AML-193 (cell line): Measurements from ENCODE around the gene CCDC102A.
"Not testable (repeated sequence)": the region's sequence is repeated elsewhere in the genome, so short reads cannot be mapped to it uniquely, and the experiment has no call there.

Experiments
- DNase-seq, 2 experiments: peaks; one replicate each; lab custom pipeline; 2025; lab: John Stamatoyannopoulos, UW

Gene CCDC102A

DNA sequence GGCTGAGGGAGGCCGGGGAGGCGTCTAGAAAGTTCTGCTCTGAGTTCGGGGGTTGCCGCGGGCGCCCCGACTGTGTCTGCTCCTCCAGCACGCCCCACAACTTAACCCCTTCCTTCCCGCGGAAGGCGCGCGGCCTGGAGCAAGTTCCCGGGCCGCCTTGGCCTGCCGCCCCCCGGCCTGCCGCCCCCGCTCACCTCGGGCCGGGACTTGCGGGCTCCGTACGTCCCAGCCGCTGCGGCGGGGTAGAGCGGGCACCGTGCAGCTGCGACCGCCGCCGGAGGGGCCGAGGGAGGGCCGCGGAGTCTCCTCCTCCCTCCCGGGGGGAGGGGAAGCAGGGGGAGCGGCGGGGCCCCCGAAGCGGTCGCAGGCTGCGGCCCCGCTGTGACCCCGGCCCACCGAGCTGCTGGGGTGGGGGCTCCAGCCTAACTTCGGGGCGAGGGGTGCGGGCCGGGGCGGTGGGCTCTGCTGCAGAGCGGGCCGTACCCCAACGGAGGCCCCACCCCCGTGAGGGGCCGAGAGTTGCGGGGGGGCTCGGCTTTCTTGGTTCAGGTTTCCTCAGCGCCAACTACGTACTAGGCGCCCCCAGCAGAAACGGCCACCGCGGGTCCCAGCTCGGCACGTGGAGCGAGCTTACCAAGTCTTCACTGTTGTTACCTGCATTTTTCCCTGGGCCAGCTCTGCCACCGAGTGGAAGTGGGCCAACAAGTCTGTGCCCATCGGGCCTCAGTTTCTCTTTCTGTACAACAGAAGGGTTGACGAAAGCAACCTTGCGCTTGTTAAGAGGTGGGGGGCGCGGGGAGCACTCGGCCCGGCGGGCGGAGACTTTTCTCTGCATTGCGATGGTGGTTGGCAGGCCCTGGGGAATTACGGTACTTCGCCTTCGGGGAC is at the start of gene CCDC102A:
CCDC102A (minus strand) TSS at position 266 of the 888 bp plus-strand sequence. CDS start 7,394 bp downstream, outside the sequence.
- DNase-seq, result no peak

DNA sequence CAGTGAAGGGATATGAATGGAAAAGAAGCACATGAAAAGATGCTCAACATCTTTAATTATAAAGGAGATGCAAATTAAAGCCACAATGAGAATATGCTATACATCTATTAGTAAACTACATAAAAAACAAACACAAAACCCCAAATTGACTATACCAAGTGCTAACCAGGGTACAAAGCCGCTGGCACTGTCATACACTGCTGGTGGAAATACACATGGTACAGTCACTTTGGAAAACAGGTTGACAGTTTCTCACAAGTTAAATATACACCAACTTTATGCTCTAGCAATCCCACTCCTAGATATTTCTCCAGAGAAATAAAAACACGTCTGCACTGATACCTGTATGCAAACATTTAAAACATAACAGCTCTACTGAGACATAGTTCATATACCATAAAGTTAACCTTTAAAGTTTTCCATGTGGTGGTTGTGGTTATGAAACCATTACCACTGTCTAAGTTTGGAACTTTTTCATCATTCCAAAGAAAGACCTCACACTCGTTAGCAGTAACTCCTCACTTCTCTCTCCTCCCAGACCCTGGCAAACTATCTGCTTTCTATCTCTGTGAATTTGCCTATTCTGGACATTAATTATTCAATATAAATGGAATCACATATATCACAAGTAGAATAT is 48.8 kb upstream of the CCDC102A start:
- no peak for DNase-seq

DNA sequence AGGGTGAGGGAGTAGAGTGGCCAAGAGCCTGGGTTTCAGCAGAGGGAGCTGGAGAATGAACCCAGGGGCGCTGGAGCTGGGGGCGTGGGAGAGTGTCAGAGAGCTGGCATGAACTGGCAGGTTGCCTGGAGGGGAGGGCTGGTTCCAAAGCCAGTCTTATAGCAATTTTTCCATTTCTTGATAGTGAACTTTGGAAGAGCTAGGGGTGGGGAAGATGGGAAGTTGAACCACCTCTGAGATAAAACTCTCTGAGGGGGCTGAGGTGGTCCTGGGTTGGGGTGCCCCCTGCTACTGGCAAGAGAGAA is 42.9 kb upstream of the CCDC102A start:
- no peak for DNase-seq

DNA sequence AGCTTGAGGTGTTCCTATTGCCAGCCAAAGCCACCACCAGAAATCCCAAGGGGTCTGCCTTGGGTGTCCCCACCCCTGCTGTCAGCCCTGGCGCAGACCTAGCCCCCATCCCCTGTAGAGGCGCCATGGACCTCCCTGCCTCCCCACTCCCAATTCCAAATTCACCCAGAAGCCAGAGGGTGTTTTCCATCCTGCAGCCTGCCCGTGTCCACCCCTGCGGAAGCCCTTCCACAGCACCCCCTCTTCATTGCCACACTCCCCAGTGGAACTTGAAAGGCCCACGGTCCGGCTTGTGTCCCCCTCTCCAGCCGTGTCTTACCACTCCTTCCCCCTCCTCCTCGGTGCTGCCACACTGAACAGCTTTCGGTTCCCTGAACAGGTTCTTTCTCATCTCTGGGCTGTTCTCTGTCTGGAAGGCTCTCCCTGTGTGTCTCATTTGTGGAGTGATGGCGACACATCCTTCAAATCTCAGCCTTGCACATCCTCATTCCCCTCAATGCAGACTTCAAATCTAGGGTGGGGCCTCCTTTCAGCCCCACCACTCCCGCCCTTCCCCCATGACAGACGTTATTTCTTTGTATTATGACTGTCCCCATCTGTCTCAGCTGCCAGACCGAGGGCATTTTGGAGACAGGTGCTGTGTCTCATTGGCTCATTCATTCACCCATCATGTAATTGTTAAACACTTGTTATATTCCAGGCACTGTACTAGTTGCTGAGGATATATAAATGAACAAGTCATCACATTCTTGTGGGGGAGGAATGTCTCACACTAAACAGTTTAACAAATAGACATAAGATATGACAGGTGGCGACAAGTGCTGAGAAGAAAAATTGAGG is 42.4 kb upstream of the CCDC102A start:
- DNase-seq, result no peak

DNA sequence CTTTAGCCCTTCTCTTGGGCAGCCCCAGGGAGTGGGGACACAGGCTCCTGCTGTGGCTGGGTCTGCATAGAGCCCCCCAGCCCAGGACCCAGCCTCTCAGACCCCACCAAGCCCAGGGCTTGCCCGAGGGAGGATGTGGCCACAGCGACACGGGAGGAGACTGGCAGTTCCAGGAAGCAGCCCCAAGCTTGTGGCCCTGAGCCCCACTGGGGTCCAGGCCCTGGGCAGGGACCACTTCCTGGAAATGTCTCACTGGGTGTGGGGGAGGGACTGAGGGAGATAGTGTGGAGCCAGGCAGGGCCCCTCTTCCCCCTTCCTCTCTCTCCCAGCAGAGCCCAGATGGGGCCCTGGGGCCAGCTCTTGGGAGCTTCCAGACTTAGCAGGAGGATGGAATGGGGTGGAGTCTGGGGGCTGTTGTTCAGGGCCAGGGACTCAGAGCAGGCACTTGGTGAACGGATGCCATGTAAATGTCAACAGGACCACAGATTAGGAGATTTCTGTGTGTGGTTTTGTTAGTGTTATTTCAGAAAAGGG is 41.4 kb upstream of the CCDC102A start:
- DNase-seq, result no peak

DNA sequence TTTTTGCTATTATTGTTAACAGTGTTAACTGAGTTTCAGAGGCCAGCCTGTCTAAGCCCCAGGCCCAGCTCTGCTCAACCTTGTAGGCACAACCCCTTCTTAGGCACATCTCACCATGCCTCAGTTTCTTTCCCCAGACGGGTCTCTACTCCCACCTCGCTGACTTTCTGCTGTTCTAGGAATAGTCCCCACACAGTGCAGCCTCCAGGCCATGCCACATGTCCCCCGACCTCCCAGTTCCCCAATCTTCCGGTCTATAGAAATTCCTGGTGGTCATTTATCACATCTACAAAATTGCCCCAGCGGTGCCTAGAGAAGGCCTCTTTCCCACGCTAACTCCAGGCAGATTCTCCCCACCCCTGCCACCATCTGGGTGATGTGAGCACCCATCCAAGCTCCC is 40.8 kb upstream of the CCDC102A start:
- no peak for DNase-seq

DNA sequence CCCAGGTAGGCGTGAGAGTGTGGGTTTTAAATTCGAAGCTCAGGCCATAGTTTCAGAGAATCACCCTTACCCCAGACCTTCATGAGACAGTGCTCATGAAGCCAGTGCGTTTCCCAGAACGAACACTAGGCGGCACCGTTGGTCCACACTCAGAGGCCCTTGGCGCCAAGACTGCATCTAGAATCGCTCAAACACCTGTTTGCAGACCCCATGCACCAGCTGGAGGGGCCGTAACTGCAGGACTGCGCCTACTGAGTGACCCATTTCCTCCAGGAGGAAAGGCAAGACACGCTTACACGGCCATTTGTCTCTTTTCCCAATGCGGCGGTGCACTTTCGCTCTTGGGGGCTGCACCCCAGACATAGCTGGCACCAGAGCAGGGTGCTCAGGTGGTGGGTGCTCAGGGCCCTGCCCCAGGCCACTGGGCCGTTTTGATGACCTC is 40.1 kb upstream of the CCDC102A start:
- peak; percentile 44 to 56 for DNase-seq

DNA sequence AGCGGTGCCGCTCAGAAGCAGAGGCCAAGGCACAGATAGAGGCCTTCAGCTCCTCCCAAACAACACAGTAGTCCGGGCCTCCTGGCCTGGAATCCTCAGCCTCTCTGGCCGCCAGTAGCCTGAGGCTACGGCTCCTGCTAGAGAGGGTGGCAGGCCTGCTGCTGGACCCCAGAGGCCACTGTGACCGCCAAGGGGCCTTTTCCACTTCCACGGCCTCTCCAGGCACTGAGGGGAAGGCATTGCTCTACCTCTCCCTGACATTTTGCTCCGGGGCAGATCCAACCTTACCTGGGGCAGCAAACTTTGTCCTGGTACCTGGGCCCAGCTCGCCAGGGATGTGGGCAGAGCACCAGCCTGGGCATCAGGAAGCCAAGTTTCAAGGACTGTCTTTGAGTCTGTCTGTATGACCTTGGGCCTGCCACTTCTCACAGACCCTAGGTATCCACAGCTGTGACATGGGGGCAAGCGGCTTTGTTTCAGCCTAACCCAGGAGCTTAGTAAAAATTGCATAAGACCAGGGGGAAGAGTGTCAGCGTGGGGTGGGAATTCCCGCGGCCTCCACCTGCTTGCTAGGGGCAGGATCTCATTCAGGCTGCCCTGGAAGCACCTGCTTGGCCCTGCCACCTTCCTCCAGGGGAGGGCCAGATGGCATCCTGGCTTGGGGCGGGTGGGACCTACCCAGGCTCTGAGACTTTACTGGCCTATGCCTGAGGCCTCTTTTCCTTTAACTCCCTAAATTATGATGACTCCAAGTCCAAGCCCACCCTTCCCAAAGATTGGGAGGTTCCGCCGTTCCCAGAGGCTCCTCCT is 39.3 kb upstream of the CCDC102A start:
- no peak for DNase-seq

DNA sequence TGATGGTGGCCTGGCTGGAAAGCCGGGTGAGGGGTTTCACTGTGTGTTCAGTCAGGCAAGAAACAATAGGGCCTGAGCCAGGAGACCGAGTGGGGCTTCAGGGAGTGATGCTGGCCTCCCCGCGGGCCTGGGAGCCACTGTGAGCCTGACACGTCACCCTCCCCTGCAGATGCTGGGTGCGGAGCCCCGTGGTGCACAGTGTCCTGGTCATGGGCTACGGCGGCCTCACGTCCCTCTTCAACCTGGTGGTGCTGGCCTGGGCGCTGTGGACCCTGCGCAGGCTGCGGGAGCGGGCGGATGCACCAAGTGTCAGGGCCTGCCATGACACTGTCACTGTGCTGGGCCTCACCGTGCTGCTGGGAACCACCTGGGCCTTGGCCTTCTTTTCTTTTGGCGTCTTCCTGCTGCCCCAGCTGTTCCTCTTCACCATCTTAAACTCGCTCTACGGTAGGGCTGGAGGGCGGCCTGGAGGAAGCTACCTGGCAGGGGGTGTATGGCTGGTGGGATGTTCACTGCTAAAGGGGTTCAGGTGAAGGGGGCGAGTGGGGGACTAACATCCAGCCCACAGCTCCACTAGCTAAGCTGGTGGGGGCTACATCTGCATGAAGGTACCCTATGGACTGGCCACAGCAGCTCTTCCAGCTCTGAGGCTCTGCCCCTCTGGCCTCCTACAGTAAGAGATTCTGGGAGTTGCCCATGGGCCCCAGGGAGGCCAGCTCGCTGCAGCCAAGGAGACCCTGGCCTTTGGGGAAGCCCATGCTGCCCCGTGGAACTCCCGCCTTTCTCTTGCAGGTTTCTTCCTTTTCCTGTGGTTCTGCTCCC is 38.5 kb upstream of the CCDC102A start:
- no peak for DNase-seq

DNA sequence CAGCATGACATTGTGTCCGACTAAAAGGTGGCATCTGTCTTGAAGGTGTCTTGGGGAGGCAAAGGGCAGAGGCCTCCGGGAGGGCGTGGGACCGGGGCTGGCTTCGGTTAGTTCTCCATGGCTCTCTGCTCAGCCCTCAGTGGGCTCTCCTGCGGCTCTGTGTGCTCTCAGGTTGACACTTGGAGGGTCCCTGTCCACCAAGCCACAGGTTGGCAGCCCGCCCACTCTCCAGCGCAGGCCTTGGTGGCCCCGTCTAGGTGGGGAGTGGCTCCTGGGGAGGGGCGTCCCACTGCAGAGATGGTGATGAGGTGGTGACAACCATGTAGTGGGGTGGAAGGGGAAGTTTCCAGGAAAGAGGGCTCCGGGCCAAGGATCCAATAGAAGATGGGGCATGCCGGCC is 37.7 kb upstream of the CCDC102A start:
- no peak for DNase-seq

DNA sequence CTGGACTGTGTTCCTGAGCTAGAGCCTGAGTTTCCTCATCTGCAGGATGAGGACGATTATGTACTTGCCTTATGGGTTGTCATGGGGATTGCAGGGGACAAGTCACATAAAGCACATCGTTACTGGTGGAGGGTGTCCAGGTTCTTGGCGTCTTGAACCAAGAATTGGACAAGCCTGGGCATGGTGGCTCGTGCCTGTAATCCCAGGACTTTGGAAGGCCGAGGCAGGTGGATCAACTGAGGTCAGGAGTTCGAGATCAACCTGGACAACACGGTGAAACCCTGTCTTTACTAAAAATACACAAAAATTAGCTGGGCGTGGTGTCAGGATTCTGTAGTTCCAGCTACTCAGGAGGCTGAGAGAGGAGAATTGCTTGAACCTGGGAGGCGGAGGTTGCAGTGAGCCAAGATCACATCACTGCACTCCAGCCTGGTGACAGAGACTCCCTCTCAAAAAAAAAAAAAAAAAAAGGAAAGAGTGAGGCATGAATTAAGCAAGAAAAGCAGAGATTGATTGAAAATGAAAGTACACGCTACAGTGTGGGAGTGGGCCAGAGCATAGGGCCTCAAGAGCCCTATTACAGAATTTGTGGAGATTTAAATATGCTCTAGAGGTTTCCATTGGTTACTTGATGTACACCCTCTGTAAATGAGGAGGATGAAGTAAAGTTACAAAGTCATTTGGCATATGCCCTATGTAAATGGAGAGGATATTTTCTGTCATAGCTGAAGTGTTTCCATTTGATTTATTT is 36.8 kb upstream of the CCDC102A start:
- DNase-seq, result no peak

DNA sequence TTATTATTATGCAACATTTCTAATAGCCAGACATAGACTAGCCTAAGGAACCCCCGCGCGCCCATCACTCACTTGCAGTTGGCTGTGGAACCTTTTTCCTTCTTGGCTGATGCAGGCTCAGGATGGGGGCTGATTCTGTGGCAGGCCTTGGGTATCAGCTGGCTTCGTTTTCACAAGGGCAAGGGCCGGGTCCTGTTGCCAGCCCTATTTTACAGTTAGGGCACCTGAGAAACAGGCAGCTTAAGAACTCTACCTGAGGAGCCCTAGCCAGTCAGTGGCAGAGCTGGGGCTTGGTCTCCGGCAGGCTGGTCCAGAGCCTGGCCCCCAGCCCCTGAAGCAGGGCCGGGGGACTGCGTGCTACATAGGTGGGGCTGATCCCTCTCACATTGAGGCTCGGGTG is 34.7 kb upstream of the CCDC102A start:
- no peak for DNase-seq

DNA sequence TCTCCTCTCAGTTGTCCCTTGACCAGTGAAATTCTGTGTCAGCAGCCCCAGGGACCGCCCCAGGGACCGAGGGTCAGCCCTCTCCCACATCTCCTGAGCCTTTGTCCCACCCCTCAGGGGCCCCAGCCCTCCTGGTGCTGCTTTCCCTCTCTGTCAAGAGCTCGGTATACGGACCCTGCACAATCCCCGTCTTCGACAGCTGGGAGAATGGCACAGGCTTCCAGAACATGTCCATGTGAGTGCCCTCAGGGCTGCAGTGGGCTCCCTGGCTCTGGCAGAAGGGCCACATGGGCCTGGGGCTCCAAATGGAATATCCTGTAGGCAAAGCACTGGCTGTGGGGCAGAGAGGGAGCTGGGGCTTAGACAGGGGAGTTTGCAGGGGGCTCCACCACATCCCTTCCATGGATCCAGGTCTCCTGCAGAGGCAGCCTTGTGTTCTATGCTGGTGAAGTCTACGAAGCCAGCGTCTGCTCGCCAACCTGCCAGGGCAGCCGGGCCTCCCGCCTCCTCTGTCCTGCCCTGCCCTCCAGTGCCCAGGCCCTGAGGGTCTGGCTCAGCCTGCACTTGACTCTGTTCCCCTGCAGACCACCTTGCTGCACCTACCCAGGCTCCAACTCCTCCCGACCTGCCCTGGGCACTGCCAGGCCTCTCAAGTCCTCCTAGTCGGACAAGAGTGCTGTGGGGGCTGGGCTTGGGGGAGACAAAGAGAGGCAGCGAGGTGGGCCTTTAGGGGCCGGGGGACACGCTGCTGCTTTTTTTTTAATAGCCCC is 34.1 kb upstream of the CCDC102A start:
- no peak for DNase-seq

DNA sequence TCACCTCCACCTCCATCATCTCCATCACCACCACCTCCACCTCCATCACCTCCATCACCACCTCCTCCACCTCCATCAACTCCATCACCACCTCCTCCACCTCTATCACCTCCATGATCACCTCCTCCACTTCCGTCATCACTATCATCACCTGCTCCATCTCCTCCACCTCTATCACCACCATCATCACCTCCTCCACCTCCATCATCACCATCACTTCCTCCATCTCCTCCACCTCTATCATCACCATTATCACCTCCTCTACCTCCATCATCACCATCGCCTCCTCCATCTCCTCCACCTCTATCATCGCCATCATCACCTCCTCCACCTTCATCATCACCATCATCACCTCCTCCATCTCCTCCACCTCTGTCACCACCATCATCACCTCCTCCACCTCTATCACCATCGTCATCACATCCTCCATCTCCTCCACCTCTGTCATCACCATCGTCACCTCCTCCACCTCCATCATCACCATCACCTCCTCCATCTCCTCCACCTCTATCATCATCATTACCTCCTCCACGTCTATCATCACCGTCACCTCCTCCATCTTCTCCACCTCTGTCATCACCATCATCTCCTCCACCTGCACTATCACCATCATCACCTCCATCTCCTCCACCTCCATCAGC is 33.1 kb upstream of the CCDC102A start:
- DNase-seq, result no peak

DNA sequence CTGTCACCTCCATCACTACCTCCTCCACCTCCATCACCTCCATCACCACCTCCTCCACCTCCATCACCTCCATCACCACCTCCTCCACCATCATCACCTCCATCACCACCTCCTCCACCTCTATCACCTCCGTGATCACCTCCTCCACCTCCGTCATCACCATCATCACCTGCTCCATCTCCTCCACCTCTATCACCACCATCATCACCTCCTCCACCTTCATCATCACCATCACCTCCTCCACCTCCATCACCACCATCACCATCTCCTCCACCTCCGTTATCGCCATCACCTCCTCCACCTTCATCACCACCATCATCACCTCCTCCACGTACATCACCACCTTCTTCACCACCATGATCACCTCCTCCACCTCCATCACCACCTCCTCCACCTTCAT is 32.4 kb upstream of the CCDC102A start:
- not testable (repeated sequence) for DNase-seq

DNA sequence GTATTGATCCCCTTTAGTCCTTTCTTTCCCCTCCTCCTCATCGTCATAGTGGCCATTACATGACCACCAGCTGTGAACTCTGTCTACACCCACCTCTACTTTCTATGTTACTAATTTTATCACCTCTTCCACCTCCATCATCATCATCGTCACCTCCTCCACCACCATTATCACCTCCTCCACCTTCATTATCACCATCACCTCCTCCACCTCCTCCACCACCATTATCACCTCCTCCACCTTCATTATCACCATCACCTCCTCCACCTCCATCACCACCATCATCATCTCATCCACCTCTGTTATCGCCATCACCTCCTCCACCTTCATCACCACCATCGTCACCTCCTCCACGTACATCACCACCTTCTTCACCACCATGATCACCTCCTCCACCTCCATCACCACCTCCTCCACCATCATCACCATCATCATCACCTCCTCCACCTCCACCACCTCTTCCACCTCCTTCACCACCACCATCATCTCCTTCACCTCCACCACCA is 31.9 kb upstream of the CCDC102A start:
- DNase-seq, result no peak

DNA sequence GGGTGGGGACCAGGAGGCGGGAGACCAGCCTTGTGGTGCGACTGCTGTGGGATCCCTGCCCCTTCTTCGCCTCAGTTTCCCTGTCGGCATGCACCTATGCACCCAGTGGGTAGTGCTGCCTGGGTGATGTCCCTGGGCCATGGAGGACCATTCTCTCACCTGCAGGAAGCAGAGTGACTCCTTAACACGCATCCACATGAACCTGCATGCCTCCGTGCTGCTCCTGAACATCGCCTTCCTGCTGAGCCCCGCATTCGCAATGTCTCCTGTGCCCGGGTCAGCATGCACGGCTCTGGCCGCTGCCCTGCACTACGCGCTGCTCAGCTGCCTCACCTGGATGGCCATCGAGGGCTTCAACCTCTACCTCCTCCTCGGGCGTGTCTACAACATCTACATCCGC is 31.3 kb upstream of the CCDC102A start:
- no peak for DNase-seq

DNA sequence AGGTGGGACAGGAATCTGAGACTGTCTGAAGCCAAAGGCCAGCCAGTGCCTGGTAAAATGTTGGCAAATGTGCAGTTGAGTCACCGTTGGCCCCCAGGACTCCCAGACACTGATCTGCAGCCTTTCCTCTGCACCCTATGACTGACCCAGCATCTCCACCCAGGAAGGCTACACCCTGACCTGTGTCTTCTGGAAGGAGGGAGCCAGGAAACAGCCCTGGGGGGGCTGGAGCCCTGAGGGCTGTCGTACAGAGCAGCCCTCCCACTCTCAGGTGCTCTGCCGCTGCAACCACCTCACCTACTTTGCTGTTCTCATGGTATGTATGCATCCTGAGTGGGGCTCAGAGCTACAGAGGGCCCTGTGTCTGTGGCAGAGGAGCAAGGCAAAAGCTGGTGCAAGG is 30.1 kb upstream of the CCDC102A start:
- DNase-seq, result no peak
